K562 (cell line): Measurements from ENCODE around the gene KLHL18. TPM values are rescaled to one million over a fixed set of nuclear protein-coding genes. Genes with fewer than 3 reads are reported as not detected.

Experiments
- GATAD2A ChIP-seq: fragments of 450-650 bp; IDR thresholded peaks from 2 replicates; pipeline ENCODE4 v1.6.1; 2017
- GTF2E2 ChIP-seq: fragments of 200-800 bp; sonication (Bioruptor generic); IDR thresholded peaks from 2 replicates; pipeline ENCODE4 v1.6.1; 2016; ENCODE audit warnings: missing genetic modification characterization, missing compliant biosample characterization
- HDAC8 ChIP-seq: fragments of 450-650 bp; IDR thresholded peaks from 2 replicates; pipeline ENCODE4 v1.6.1; 2016; ENCODE audit warnings: mild to moderate bottlenecking, missing genetic modification characterization, moderate library complexity, missing compliant biosample characterization
- KHSRP ChIP-seq: fragments of 450-650 bp; IDR thresholded peaks from 2 replicates; pipeline ENCODE4 v1.6.1; 2017
- MCM5 ChIP-seq: fragments of 450-650 bp; IDR thresholded peaks from 2 replicates; pipeline ENCODE4 v1.6.1; 2016; ENCODE audit warnings: low read depth
- MIER1 ChIP-seq: fragments of 450-650 bp; IDR thresholded peaks from 2 replicates; pipeline ENCODE4 v1.6.1; 2016; ENCODE audit warnings: antibody characterized with exemption, mild to moderate bottlenecking, low read depth
- OTX1 ChIP-seq: fragments of 450-650 bp; formaldehyde crosslinking; IDR thresholded peaks from 2 replicates; pipeline ENCODE4 v1.4.0; 2022; ENCODE audit warnings: mild to moderate bottlenecking
- PHF20 ChIP-seq: fragments of 450-650 bp; IDR thresholded peaks from 2 replicates; pipeline ENCODE4 v1.6.1; 2018; ENCODE audit not compliant: partially characterized antibody
- ZNF124 ChIP-seq: sonication (generic); formaldehyde crosslinking; IDR thresholded peaks from 2 replicates; pipeline ENCODE4 v1.8.1; 2022; ENCODE audit warnings: missing genetic modification reagents
- ZNF408 ChIP-seq: fragments of 250-450 bp; sonication (Bioruptor Pico); IDR thresholded peaks from 2 replicates; pipeline ENCODE4 v1.4.0; 2020; ENCODE audit warnings: low read depth, mild to moderate bottlenecking, moderate library complexity
- ZNF551 ChIP-seq: fragments of 250-450 bp; sonication (Bioruptor Pico); IDR thresholded peaks from 2 replicates; pipeline ENCODE4 v1.5.0; 2021; ENCODE audit warnings: mild to moderate bottlenecking, moderate library complexity
- polyA plus RNA-seq, 8 experiments: library from polyadenylated mRNA; depleted of rRNA in 4 of 8; stranded (reverse) in 5 of 8; unstranded in 3 of 8; fragments of >200 nt; fragmentation: Nextera tagmentation in 2 of 8; fragmentation: Illumina TruSeq in 1 of 8; extraction: Ambion mirVana in 2 of 8; extraction: Trizol in 1 of 8; gene quantifications; 2 replicates each; pipeline versions ENCODE4 v1.2.1 to v1.2.3, GENCODE V29; 2011 to 2014; ENCODE audit warnings: inconsistent platforms in 1 of 8, missing spikeins in 1 of 8
- total RNA-seq, 7 experiments: library from RNA; depleted of rRNA in 6 of 7; stranded (reverse); fragments of >200 nt in 6 of 7; fragmentation: Illumina TruSeq in 2 of 7; extraction: Trizol in 2 of 7; gene quantifications; 2 replicates each; pipeline versions ENCODE4 v1.2.1 to v1.2.3, GENCODE V29; 2011 to 2021; ENCODE audit warnings: low replicate concordance in 1 of 7
- TF ChIP-seq, protein P1 (sequence below), 3 experiments: IDR thresholded peaks in 2 of 3; conservative IDR thresholded peaks in 1 of 3; 2 replicates each; pipeline ENCODE4 v1.5.1; 2011 to 2012; ENCODE audit warnings: low read length in 3 of 3, mild to moderate bottlenecking in 3 of 3, control low read depth in 2 of 3, improper control_type of control experiment in 1 of 3, inconsistent platforms in 1 of 3, low read depth in 1 of 3, mixed read lengths in 1 of 3, moderate library complexity in 1 of 3; ENCODE audit not compliant: insufficient read depth in 2 of 3
- TF ChIP-seq, protein P2 (sequence below): sonication (generic); formaldehyde crosslinking; IDR thresholded peaks from 2 replicates; pipeline ENCODE4 v1.8.0; 2023; ENCODE audit warnings: mild to moderate bottlenecking, missing genetic modification reagents
- TF ChIP-seq, protein P3 (sequence below): fragments of 450-650 bp; formaldehyde crosslinking; IDR thresholded peaks from 2 replicates; pipeline ENCODE4 v1.4.0; 2020; ENCODE audit warnings: mild to moderate bottlenecking, moderate library complexity
- TF ChIP-seq, protein P4 (sequence below): fragments of 250-450 bp; sonication (Bioruptor Pico); IDR thresholded peaks from 2 replicates; pipeline ENCODE4 v1.8.0; 2022; ENCODE audit warnings: moderate library complexity, mild to moderate bottlenecking, inconsistent platforms
- TF ChIP-seq, protein P5 (sequence below), 2 experiments: fragments of 200-800 bp in 1 of 2; sonication (Bioruptor generic) in 1 of 2; sonication (generic) in 1 of 2; formaldehyde crosslinking in 1 of 2; IDR thresholded peaks in 1 of 2; conservative IDR thresholded peaks in 1 of 2; 2 replicates each; pipeline versions ENCODE4 v1.5.0 to v1.6.1; 2016 to 2020; ENCODE audit warnings: missing compliant biosample characterization in 1 of 2, missing genetic modification characterization in 1 of 2, missing genetic modification reagents in 1 of 2
- TF ChIP-seq, protein P6 (sequence below), 3 experiments: fragments of 200-800 bp in 1 of 3; sonication (Bioruptor generic) in 1 of 3; sonication (generic) in 1 of 3; formaldehyde crosslinking in 1 of 3; IDR thresholded peaks; 2 replicates each; pipeline versions ENCODE4 v1.6.1 to v1.8.0; 2016 to 2022; ENCODE audit warnings: mild to moderate bottlenecking in 2 of 3, missing compliant biosample characterization in 2 of 3, missing genetic modification characterization in 2 of 3, missing genetic modification reagents in 1 of 3

The KLHL18 gene
- total and polyA plus RNA-seq, 9 of the 15 experiments (the other 6 are each of a cell fraction or from before 2014, with no cell fraction given): 26.7 to 97.5 (median 48.7) TPM

DNA sequence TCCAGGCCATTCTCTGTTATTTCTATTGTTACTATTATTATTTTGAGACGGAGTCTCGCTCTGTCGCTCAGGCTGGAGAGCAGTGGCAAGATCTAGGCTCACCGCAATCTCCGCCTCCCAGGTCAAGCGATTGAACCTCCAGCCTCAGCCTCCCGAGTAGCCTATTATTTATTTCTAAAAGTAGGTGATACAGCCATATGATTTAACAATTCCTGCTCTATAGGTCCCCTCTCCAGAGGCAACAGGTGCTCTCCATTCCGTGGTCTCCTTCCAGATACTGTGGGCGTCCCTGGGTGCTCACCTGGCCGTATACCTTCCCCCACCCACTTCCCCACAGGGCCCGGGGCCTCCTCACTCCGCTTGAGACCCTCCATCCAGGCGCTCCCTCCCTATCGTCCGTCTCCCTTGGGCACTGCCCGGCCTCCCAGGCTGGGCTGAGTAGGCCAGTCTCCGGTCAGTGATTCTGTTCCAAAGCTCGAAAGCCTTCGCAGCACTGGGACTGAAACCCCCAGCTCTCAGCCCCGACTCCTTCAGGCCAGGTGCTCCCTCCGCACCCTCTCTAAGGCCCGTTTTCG is 97.4 kb downstream of the KLHL18 start (continued):
- TF ChIP-seq ZNF551 (CRISPR knock-in tag) (no peak), MCM5 (no peak), ZNF408 (no peak), ZNF124 (CRISPR knock-in tag) (no peak), MIER1 (0 out of 2 replicates have a peak, but pooled peaks have one; percentile 70), PHF20 (peak; percentile 41), GATAD2A (no peak), KHSRP (no peak), HDAC8 (tag) (0 out of 2 replicates have a peak, but pooled peaks have one; percentile 51), GTF2E2 (no peak), OTX1 (CRISPR knock-in tag) (peak; percentile 81; the same call in 1 of the 2 replicates)
- TF ChIP-seq, protein P1, sequence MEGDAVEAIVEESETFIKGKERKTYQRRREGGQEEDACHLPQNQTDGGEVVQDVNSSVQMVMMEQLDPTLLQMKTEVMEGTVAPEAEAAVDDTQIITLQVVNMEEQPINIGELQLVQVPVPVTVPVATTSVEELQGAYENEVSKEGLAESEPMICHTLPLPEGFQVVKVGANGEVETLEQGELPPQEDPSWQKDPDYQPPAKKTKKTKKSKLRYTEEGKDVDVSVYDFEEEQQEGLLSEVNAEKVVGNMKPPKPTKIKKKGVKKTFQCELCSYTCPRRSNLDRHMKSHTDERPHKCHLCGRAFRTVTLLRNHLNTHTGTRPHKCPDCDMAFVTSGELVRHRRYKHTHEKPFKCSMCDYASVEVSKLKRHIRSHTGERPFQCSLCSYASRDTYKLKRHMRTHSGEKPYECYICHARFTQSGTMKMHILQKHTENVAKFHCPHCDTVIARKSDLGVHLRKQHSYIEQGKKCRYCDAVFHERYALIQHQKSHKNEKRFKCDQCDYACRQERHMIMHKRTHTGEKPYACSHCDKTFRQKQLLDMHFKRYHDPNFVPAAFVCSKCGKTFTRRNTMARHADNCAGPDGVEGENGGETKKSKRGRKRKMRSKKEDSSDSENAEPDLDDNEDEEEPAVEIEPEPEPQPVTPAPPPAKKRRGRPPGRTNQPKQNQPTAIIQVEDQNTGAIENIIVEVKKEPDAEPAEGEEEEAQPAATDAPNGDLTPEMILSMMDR (IDR thresholded peaks at IDR 0.05 in 2 of 3, conservative IDR thresholded peaks at IDR 0.05 in 1 of 3; ENCODE audit: insufficient read depth in 2 of 3, low read depth in 1 of 3, low read length in 3 of 3): peak in 2 of 3 experiments; percentile 15 to 26; a peak in 1 of 6 replicates
- TF ChIP-seq, protein P2, sequence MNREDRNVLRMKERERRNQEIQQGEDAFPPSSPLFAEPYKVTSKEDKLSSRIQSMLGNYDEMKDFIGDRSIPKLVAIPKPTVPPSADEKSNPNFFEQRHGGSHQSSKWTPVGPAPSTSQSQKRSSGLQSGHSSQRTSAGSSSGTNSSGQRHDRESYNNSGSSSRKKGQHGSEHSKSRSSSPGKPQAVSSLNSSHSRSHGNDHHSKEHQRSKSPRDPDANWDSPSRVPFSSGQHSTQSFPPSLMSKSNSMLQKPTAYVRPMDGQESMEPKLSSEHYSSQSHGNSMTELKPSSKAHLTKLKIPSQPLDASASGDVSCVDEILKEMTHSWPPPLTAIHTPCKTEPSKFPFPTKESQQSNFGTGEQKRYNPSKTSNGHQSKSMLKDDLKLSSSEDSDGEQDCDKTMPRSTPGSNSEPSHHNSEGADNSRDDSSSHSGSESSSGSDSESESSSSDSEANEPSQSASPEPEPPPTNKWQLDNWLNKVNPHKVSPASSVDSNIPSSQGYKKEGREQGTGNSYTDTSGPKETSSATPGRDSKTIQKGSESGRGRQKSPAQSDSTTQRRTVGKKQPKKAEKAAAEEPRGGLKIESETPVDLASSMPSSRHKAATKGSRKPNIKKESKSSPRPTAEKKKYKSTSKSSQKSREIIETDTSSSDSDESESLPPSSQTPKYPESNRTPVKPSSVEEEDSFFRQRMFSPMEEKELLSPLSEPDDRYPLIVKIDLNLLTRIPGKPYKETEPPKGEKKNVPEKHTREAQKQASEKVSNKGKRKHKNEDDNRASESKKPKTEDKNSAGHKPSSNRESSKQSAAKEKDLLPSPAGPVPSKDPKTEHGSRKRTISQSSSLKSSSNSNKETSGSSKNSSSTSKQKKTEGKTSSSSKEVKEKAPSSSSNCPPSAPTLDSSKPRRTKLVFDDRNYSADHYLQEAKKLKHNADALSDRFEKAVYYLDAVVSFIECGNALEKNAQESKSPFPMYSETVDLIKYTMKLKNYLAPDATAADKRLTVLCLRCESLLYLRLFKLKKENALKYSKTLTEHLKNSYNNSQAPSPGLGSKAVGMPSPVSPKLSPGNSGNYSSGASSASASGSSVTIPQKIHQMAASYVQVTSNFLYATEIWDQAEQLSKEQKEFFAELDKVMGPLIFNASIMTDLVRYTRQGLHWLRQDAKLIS (CRISPR knock-in tag): no peak; the same call in 1 of the 2 replicates
- TF ChIP-seq, protein P3, sequence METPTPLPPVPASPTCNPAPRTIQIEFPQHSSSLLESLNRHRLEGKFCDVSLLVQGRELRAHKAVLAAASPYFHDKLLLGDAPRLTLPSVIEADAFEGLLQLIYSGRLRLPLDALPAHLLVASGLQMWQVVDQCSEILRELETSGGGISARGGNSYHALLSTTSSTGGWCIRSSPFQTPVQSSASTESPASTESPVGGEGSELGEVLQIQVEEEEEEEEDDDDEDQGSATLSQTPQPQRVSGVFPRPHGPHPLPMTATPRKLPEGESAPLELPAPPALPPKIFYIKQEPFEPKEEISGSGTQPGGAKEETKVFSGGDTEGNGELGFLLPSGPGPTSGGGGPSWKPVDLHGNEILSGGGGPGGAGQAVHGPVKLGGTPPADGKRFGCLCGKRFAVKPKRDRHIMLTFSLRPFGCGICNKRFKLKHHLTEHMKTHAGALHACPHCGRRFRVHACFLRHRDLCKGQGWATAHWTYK (CRISPR knock-in tag): no peak
- TF ChIP-seq, protein P4, sequence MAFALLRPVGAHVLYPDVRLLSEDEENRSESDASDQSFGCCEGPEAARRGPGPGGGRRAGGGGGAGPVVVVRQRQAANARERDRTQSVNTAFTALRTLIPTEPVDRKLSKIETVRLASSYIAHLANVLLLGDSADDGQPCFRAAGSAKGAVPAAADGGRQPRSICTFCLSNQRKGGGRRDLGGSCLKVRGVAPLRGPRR (CRISPR knock-in tag): no peak
- TF ChIP-seq, protein P5, sequence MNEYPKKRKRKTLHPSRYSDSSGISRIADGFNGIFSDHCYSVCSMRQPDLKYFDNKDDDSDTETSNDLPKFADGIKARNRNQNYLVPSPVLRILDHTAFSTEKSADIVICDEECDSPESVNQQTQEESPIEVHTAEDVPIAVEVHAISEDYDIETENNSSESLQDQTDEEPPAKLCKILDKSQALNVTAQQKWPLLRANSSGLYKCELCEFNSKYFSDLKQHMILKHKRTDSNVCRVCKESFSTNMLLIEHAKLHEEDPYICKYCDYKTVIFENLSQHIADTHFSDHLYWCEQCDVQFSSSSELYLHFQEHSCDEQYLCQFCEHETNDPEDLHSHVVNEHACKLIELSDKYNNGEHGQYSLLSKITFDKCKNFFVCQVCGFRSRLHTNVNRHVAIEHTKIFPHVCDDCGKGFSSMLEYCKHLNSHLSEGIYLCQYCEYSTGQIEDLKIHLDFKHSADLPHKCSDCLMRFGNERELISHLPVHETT (CRISPR knock-in tag; conservative IDR thresholded peaks at IDR 0.05 in 1 of 2, IDR thresholded peaks at IDR 0.05 in 1 of 2): no peak
- TF ChIP-seq, protein P6, sequence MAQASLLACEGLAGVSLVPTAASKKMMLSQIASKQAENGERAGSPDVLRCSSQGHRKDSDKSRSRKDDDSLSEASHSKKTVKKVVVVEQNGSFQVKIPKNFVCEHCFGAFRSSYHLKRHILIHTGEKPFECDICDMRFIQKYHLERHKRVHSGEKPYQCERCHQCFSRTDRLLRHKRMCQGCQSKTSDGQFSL (CRISPR knock-in tag; IDR thresholded peaks at IDR 0.05): 0 out of 2 replicates have a peak, but pooled peaks have one; percentile 13
- TF ChIP-seq, protein P6 (tag; IDR thresholded peaks at IDR 0.05): no peak
